ENCODE data around the gene RBMS1. TPM values are rescaled to one million over a fixed set of nuclear protein-coding genes. Genes with fewer than 3 reads are reported as not detected.

The RBMS1 gene
- total RNA-seq, 5 donors from 2014 or later (not counting 1 experiment from before 2014, with no cell fraction given), result 94.2 to 137 (median 105) TPM

GRCh38 chr2:160533482-160533881 lies 39.9 kb upstream of the RBMS1 start:
- WGBS (ENCODE audit: insufficient coverage), result 89% methylated on average over 2 of the region's 2 CpGs
- Mint-ChIP-seq H3K9me3 (no peaks in the 10 kb centered on the region), H3K27me3 (no peaks in the 10 kb centered on the region), H3K27ac (no peak overlapping the region), H3K36me3 (no peaks in the 10 kb centered on the region), H3K4me3 (no peak overlapping the region), H3K4me1 (peaks cover 4 to 22% (median 10%) of the 10 kb centered on the region in 3 donors)
- CTCF ChIA-PET, result no interaction called here
- no peak overlapping the region for H3K27ac ChIP-seq (ENCODE audit: low read length)
- no peaks in the 10 kb centered on the region for H3K4me1 ChIP-seq (ENCODE audit: control insufficient read depth in 1 of 2, extremely low read depth in 1 of 2, insufficient read depth in 2 of 2, low read length in 2 of 2)
- POLR2A ChIA-PET, result no interaction called here
- H3K9me3 ChIP-seq, result no peaks in the 10 kb centered on the region
- no peak for ATAC-seq (replicated peaks in 1 of 4)
- H3K27me3 ChIP-seq (replicated peaks in 1 of 2; ENCODE audit: control insufficient read depth in 2 of 2, extremely low read depth in 1 of 2, insufficient read depth in 2 of 2, low read length in 1 of 2), result no peaks in the 10 kb centered on the region
- H3K4me3 ChIP-seq (ENCODE audit: control insufficient read depth in 1 of 2, extremely low read depth in 1 of 2, low read length in 1 of 2), result no peak overlapping the region
- no peaks in the 10 kb centered on the region for H3K36me3 ChIP-seq (ENCODE audit: control insufficient read depth in 2 of 2, extremely low read depth in 1 of 2, insufficient read depth in 1 of 2, low read length in 1 of 2)
- no peak for DNase-seq

DNA sequence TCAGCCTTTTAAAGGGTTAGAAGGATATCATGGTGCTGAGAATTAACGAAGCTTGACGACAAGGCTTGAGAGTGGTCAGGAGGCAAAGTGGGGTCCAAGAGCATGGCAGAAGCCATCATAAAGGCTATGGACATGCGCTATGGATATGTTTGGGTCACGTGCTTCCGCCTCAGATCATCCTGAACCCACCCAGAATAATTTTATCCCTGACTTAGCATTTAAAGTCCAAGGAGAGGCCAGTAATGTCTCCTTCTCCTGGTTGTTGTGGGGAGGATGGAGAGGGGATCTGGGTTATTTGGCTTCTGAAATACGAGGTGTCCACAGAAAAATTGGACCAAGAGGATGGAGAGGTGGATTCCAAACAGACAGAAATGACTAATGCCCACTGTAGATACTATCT lies 38.8 kb upstream of the RBMS1 start:
- Histone ChIP-seq H3K4me1 (ENCODE audit: control insufficient read depth in 1 of 2, extremely low read depth in 1 of 2, insufficient read depth in 2 of 2, low read length in 2 of 2) (no peaks in the 10 kb centered on the region), H3K27me3 (replicated peaks in 1 of 2; ENCODE audit: control insufficient read depth in 2 of 2, extremely low read depth in 1 of 2, insufficient read depth in 2 of 2, low read length in 1 of 2) (no peaks in the 10 kb centered on the region), H3K36me3 (ENCODE audit: control insufficient read depth in 2 of 2, extremely low read depth in 1 of 2, insufficient read depth in 1 of 2, low read length in 1 of 2) (no peaks in the 10 kb centered on the region), H3K4me3 (ENCODE audit: control insufficient read depth in 1 of 2, extremely low read depth in 1 of 2, low read length in 1 of 2) (no peak overlapping the region), H3K9me3 (no peaks in the 10 kb centered on the region), H3K27ac (ENCODE audit: low read length) (no peak overlapping the region)
- no peak for ATAC-seq (replicated peaks in 1 of 4)
- Mint-ChIP-seq H3K36me3 (no peaks in the 10 kb centered on the region), H3K9me3 (no peaks in the 10 kb centered on the region), H3K27me3 (no peaks in the 10 kb centered on the region), H3K27ac (no peak overlapping the region), H3K4me3 (no peak overlapping the region), H3K4me1 (peaks cover 4 to 15% (median 10%) of the 10 kb centered on the region in 3 donors)
- no peak for DNase-seq
- ChIA-PET POLR2A (no interaction called here), CTCF (no interaction called here)
- WGBS (ENCODE audit: insufficient coverage), result 93% methylated on average over 3 of the region's 6 CpGs

DNA sequence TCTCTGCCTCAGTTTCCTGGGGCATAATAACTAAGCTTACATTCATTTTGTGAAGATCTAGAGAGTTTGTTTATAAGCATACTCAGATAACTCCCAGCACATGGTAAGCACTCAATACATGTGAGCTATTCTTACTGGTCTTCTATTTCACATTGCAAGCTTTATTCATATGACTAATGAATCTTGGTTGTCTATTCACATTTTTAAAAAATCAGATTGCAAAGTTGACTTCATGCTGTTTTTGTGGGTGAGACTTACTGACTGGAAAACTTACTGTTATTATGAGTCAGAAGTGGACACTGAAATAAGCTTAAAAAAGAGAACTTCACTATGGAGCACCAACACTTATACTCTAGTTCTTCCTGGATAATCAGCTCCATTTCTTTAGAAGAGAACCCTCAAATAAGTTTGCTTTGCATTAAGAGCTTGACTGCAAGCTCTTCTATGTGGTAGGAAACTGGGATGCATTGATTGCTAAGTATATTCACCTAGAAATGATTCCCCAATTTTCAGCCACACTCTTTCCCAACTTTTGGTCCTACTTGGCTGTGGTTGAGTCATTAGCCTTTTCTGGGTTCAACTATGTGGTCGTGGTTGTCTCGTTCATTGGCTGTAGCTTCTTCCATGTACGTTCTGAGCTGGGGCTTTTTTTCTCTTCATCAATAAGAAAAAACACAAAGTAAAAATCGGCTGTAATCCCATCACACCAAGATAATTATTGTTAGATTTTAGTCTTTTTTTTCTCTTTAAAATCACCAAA lies 29.5 kb upstream of the RBMS1 start:
- DNase-seq (no peak), ATAC-seq (replicated peaks in 1 of 4) (no peak)
- no peak overlapping the region for H3K4me3 ChIP-seq (ENCODE audit: control insufficient read depth in 1 of 2, extremely low read depth in 1 of 2, low read length in 1 of 2)
- Mint-ChIP-seq H3K36me3 (no peaks in the 10 kb centered on the region), H3K27ac (no peak overlapping the region), H3K4me1 (peaks cover 0 to 5% (median 0%) of the 10 kb centered on the region in 3 donors), H3K4me3 (no peak overlapping the region), H3K9me3 (no peaks in the 10 kb centered on the region), H3K27me3 (no peaks in the 10 kb centered on the region)
- no peaks in the 10 kb centered on the region for H3K27me3 ChIP-seq (replicated peaks in 1 of 2; ENCODE audit: control insufficient read depth in 2 of 2, extremely low read depth in 1 of 2, insufficient read depth in 2 of 2, low read length in 1 of 2)
- no peaks in the 10 kb centered on the region for H3K36me3 ChIP-seq (ENCODE audit: control insufficient read depth in 2 of 2, extremely low read depth in 1 of 2, insufficient read depth in 1 of 2, low read length in 1 of 2)
- POLR2A ChIA-PET, result interaction anchor here (0.5 to 0.6 kb wide), 2 partner anchors 382 to 400 kb away, joined by 3 read pairs; no protein-coding TSS in a partner anchor
- no peak overlapping the region for H3K27ac ChIP-seq (ENCODE audit: low read length)
- no CpG with 5 or more reads among the region's 4 CpGs for WGBS (ENCODE audit: insufficient coverage)
- H3K4me1 ChIP-seq (ENCODE audit: control insufficient read depth in 1 of 2, extremely low read depth in 1 of 2, insufficient read depth in 2 of 2, low read length in 2 of 2), result no peaks in the 10 kb centered on the region
- CTCF ChIA-PET, result interaction anchor here in 1 of 2 donors (0.6 to 1.2 kb wide), 3 partner anchors 14 to 94 kb away, joined by 3 read pairs; no protein-coding TSS in a partner anchor
- no peaks in the 10 kb centered on the region for H3K9me3 ChIP-seq

GRCh38 chr2:160517731-160518130 lies 24.1 kb upstream of the RBMS1 start:
- Mint-ChIP-seq H3K9me3 (no peaks in the 10 kb centered on the region), H3K4me1 (peaks cover 24 to 31% (median 25%) of the 10 kb centered on the region in 3 donors), H3K27me3 (no peaks in the 10 kb centered on the region), H3K36me3 (no peaks in the 10 kb centered on the region), H3K27ac (no peak overlapping the region), H3K4me3 (no peak overlapping the region)
- no peak overlapping the region for H3K4me3 ChIP-seq (ENCODE audit: control insufficient read depth in 1 of 2, extremely low read depth in 1 of 2, low read length in 1 of 2)
- no peaks in the 10 kb centered on the region for H3K36me3 ChIP-seq (ENCODE audit: control insufficient read depth in 2 of 2, extremely low read depth in 1 of 2, insufficient read depth in 1 of 2, low read length in 1 of 2)
- CTCF ChIA-PET, result interaction anchor here (0.5 to 1.0 kb wide), 2 partner anchors 88 to 266 kb away, joined by 3 read pairs; no protein-coding TSS in a partner anchor
- no peaks in the 10 kb centered on the region for H3K9me3 ChIP-seq
- no CpG with 5 or more reads among the region's 2 CpGs for WGBS (ENCODE audit: insufficient coverage)
- ATAC-seq (replicated peaks in 1 of 4) (no peak), DNase-seq (no peak)
- POLR2A ChIA-PET, result no interaction called here
- H3K27me3 ChIP-seq (replicated peaks in 1 of 2; ENCODE audit: control insufficient read depth in 2 of 2, extremely low read depth in 1 of 2, insufficient read depth in 2 of 2, low read length in 1 of 2), result no peaks in the 10 kb centered on the region
- no peak overlapping the region for H3K27ac ChIP-seq (ENCODE audit: low read length)
- peaks cover 0 to 5% of the 10 kb centered on the region in 2 experiments for H3K4me1 ChIP-seq (ENCODE audit: control insufficient read depth in 1 of 2, extremely low read depth in 1 of 2, insufficient read depth in 2 of 2, low read length in 2 of 2)

DNA sequence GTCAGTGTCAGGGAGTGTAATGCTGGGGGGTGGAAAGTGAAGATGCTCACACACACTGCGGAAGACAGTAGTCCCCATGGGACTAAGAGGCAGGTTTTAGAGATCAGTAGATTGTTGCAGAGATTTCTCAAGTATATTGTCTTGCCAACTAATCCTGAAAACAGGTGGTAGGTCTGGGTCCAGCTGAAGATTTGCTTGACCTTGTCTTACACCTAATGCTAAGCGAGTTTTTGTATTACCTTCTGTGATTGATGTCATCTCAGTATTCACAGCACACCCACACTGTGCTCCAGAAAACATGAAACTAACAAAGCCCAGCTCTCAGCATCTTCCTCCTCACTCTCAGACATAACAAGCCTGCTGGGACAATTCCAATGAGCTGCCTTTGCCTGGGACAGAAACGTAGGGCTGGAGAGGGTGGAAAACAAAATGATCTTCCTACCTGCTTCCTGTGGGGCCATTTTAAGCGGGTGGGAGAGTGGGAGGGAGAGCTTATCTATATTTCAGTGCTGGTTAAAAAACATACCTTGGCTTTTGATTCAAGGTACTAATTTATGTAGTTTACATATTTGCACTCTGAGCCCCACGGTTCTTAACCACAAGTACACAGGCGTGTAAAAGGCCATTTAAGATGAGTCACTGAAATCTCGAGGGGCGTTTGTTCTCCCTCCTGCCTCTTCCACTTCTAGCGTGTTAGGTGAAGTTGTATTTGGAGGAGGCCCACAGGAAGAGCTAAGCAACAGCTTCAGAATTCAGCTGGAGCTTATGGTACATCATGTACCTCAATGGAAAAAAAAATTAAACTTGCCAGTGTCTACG lies 23.1 kb upstream of the RBMS1 start:
- Mint-ChIP-seq H3K4me1 (peaks cover 25 to 31% (median 27%) of the 10 kb centered on the region in 3 donors), H3K4me3 (peak overlapping the region in 1 of 3 donors; percentile 5), H3K27ac (peak overlapping the region; percentile 34 to 69), H3K9me3 (no peaks in the 10 kb centered on the region), H3K36me3 (no peaks in the 10 kb centered on the region), H3K27me3 (no peaks in the 10 kb centered on the region)
- H3K27me3 ChIP-seq (replicated peaks in 1 of 2; ENCODE audit: control insufficient read depth in 2 of 2, extremely low read depth in 1 of 2, insufficient read depth in 2 of 2, low read length in 1 of 2), result no peaks in the 10 kb centered on the region
- ChIA-PET CTCF (interaction anchor here in 1 of 2 donors (0.6 kb wide), 1 partner anchor 135 kb away, joined by 3 read pairs; no protein-coding TSS in a partner anchor), POLR2A (interaction anchor here in 1 of 2 donors (0.6 to 0.7 kb wide), 2 partner anchors 408 to 769 kb away, joined by 3 to 5 read pairs; no protein-coding TSS in a partner anchor)
- H3K27ac ChIP-seq (ENCODE audit: low read length), result no peak overlapping the region
- no peak for DNase-seq
- H3K9me3 ChIP-seq, result no peaks in the 10 kb centered on the region
- no peak overlapping the region for H3K4me3 ChIP-seq (ENCODE audit: control insufficient read depth in 1 of 2, extremely low read depth in 1 of 2, low read length in 1 of 2)
- H3K4me1 ChIP-seq (ENCODE audit: control insufficient read depth in 1 of 2, extremely low read depth in 1 of 2, insufficient read depth in 2 of 2, low read length in 2 of 2), result peaks cover 0 to 5% of the 10 kb centered on the region in 2 experiments
- WGBS (ENCODE audit: insufficient coverage), result 50% methylated on average over 2 of the region's 10 CpGs
- peak; percentile 28 to 80 (median 52) for ATAC-seq (replicated peaks in 1 of 4)
- no peaks in the 10 kb centered on the region for H3K36me3 ChIP-seq (ENCODE audit: control insufficient read depth in 2 of 2, extremely low read depth in 1 of 2, insufficient read depth in 1 of 2, low read length in 1 of 2)

GRCh38 chr2:160515120-160515519 lies 21.5 kb upstream of the RBMS1 start:
- H3K27me3 Mint-ChIP-seq, result no peaks in the 10 kb centered on the region
- H3K27ac Mint-ChIP-seq, result no peak overlapping the region
- H3K4me3 Mint-ChIP-seq, result no peak overlapping the region
- H3K4me1 Mint-ChIP-seq, result peaks cover 25 to 31% (median 27%) of the 10 kb centered on the region in 3 donors
- Histone ChIP-seq H3K4me1 (ENCODE audit: control insufficient read depth in 1 of 2, extremely low read depth in 1 of 2, insufficient read depth in 2 of 2, low read length in 2 of 2) (peaks cover 0 to 5% of the 10 kb centered on the region in 2 experiments), H3K36me3 (ENCODE audit: control insufficient read depth in 2 of 2, extremely low read depth in 1 of 2, insufficient read depth in 1 of 2, low read length in 1 of 2) (no peaks in the 10 kb centered on the region), H3K27me3 (replicated peaks in 1 of 2; ENCODE audit: control insufficient read depth in 2 of 2, extremely low read depth in 1 of 2, insufficient read depth in 2 of 2, low read length in 1 of 2) (no peaks in the 10 kb centered on the region), H3K27ac (ENCODE audit: low read length) (no peak overlapping the region), H3K4me3 (ENCODE audit: control insufficient read depth in 1 of 2, extremely low read depth in 1 of 2, low read length in 1 of 2) (no peak overlapping the region), H3K9me3 (no peaks in the 10 kb centered on the region)
- no peak for DNase-seq
- no peaks in the 10 kb centered on the region for H3K9me3 Mint-ChIP-seq
- 50% methylated on average over 1 of the region's 1 CpG for WGBS (ENCODE audit: insufficient coverage)
- POLR2A ChIA-PET, result no interaction called here
- no peaks in the 10 kb centered on the region for H3K36me3 Mint-ChIP-seq
- CTCF ChIA-PET, result no interaction called here
- ATAC-seq (replicated peaks in 1 of 4), result no peak

Measured in T-cell (primary cell).